ENCODE measurements around the gene TGFBI.

- TF ChIP-seq CTCF (IDR thresholded peaks at IDR 0.05; ENCODE audit: low read depth, low read length) (no peak), POLR2A (IDR thresholded peaks at IDR 0.05; ENCODE audit: extremely low read depth, insufficient read length) (no peak), MAX (IDR thresholded peaks at IDR 0.05; ENCODE audit: low read depth, low read length) (no peak), MYC (IDR thresholded peaks at IDR 0.05; ENCODE audit: low read depth, low read length) (no peak)
Observed at GRCh38 chr5:136012041-136012804, 16.6 kb upstream of the TGFBI start.

Measured in NB4 (cell line).